ENCODE data around the gene SERPINI1. TPM values are rescaled to one million over a fixed set of nuclear protein-coding genes. Genes with fewer than 3 reads are reported as not detected.
A peak's percentile ranks its signal among the peaks of the same experiment; 100 is the strongest.

The SERPINI1 gene
- total RNA-seq, 4 donors from 2014 or later = 0.54 to 4.1 (median 1.2) TPM; not detected in 1

DNA sequence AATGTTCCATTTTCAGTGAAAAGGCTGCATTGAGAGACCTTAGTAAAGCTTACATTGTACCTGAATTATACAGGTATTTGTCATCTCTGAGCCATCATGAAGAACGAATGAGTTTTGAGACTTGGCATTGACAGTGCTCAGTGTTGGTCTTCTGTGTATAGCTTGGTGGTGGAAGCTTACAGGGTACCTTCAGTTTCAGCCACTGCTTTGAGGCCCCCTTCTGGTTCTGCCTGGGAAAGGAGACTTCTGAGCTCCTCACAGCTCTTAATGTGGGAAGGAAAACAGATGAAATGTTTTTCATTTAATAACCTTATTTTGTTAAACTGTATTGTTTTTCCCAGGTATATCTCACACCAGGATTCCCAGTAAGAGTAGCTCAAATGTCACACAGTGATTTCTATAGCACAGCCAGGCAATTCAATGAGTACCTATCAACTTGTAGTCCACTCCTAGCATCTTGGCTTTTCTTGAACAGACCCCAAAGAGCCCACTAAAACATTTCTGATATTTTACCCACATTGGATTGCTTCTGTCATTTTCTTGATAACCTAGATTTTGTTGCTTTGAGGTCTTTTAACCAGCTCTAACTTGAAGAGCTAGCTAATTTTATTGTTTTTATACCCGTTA, 5.6 kb downstream of the SERPINI1 start:
- no peaks in the 10 kb centered on the region for H3K36me3 ChIP-seq
- no peaks in the 10 kb centered on the region for H3K27me3 ChIP-seq
- H3K27ac ChIP-seq = no peak overlapping the region
- H3K4me1 ChIP-seq = peaks cover 0 to 7% (median 0%) of the 10 kb centered on the region in 4 donors
- H3K4me3 ChIP-seq = no peak overlapping the region
- DNase-seq = peak in 1 of 3 donors; percentile 47
- H3K9me3 ChIP-seq = no peaks in the 10 kb centered on the region
- TF ChIP-seq POLR2A (IDR thresholded peaks at IDR 0.05) = no peak
- peak in 3 of 6 experiments; percentile 17 to 36 (median 29) for TF ChIP-seq CTCF (IDR thresholded peaks at IDR 0.05)

DNA sequence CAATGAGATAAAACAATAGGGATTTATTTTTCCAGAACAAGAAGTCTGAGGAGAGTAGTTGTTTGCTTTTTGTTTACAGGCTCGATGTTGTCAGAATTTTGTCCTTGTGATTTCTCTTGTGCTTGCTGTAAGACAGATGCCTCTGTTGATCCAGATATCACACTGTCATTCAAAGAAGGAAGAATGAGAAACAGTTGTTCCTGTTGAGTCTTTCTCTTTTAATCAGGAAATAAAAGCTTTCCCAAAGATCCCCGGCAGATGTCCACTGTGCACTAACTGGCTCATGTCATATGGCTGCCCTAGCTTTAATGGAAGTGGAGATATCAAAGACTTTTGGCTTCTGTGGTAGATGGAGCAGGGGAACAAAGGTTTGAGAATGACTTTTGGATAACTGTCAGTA, 6.8 kb downstream of the SERPINI1 start:
- H3K36me3 ChIP-seq = no peaks in the 10 kb centered on the region
- H3K4me1 ChIP-seq = no peaks in the 10 kb centered on the region
- H3K9me3 ChIP-seq = no peaks in the 10 kb centered on the region
- TF ChIP-seq CTCF (IDR thresholded peaks at IDR 0.05) (no peak), POLR2A (IDR thresholded peaks at IDR 0.05) (no peak)
- no peak for DNase-seq
- no peaks in the 10 kb centered on the region for H3K27me3 ChIP-seq
- H3K27ac ChIP-seq = no peak overlapping the region
- no peak overlapping the region for H3K4me3 ChIP-seq

GRCh38 chr3:167743799-167744198, 8.3 kb downstream of the SERPINI1 start:
- H3K36me3 ChIP-seq = no peaks in the 10 kb centered on the region

GRCh38 chr3:167749209-167749608, 13.7 kb downstream of the SERPINI1 start:
- H3K27ac ChIP-seq = no peak overlapping the region
- no peaks in the 10 kb centered on the region for H3K4me1 ChIP-seq
- H3K36me3 ChIP-seq = no peaks in the 10 kb centered on the region
- DNase-seq = no peak
- TF ChIP-seq POLR2A (IDR thresholded peaks at IDR 0.05) = no peak
- no peak for TF ChIP-seq CTCF (IDR thresholded peaks at IDR 0.05)
- H3K4me3 ChIP-seq = no peak overlapping the region
- H3K9me3 ChIP-seq = no peaks in the 10 kb centered on the region
- H3K27me3 ChIP-seq = no peaks in the 10 kb centered on the region

More at GRCh38 chr3:167743799-167744198, 8.3 kb downstream of the SERPINI1 start:
- no peak for DNase-seq
- Histone ChIP-seq H3K4me3 (no peak overlapping the region), H3K4me1 (no peaks in the 10 kb centered on the region), H3K27ac (no peak overlapping the region), H3K9me3 (no peaks in the 10 kb centered on the region), H3K27me3 (no peaks in the 10 kb centered on the region)
- no peak for TF ChIP-seq POLR2A (IDR thresholded peaks at IDR 0.05)
- TF ChIP-seq CTCF (IDR thresholded peaks at IDR 0.05) = no peak

DNA sequence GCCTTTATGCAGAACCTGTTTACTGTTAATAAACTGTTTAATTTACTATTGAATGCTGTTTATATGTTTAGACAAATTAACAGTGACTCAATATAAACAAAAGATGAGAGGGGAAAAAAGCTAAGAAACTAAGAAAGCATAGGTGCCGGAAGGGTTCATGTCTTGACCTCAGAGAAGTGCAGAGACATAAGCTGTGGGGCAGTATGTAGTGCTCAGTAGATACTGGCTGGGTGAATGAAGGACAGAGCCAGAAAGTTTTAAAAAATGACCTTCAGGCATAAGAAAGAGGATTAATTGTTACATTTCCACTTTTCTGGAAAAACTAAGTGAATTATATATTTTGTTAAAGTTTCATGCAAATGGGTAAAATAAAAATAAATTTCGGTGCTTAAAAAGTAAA, 14.2 kb downstream of the SERPINI1 start:
- Histone ChIP-seq H3K4me1 (no peaks in the 10 kb centered on the region), H3K27ac (no peak overlapping the region), H3K36me3 (no peaks in the 10 kb centered on the region), H3K4me3 (no peak overlapping the region), H3K9me3 (no peaks in the 10 kb centered on the region), H3K27me3 (no peaks in the 10 kb centered on the region)
- no peak for TF ChIP-seq POLR2A (IDR thresholded peaks at IDR 0.05)
- TF ChIP-seq CTCF (IDR thresholded peaks at IDR 0.05) = no peak
- DNase-seq = no peak
